NCI-H2029 (cell line): ENCODE measurements around the gene ANKRD50.

Experiments used
- DNase-seq: peaks from one replicate; lab custom pipeline; 2025; lab: John Stamatoyannopoulos, UW

Gene ANKRD50

GRCh38 chr4:124712372-124713184, at the start of gene ANKRD50:
ANKRD50 (minus strand) TSS chr4:124712732; CDS start chr4:124710511, 2,221 bp downstream.
- DNase-seq = peak; percentile 61

GRCh38 chr4:124757126-124757525, 44.6 kb upstream of the ANKRD50 start:
- no peak for DNase-seq

- DNase-seq = no peak
These were observed 42.1 kb upstream of the ANKRD50 start for GRCh38 chr4:124754681-124755080.

GRCh38 chr4:124753941-124754581, 41.5 kb upstream of the ANKRD50 start:
- peak; percentile 79 for DNase-seq

DNA sequence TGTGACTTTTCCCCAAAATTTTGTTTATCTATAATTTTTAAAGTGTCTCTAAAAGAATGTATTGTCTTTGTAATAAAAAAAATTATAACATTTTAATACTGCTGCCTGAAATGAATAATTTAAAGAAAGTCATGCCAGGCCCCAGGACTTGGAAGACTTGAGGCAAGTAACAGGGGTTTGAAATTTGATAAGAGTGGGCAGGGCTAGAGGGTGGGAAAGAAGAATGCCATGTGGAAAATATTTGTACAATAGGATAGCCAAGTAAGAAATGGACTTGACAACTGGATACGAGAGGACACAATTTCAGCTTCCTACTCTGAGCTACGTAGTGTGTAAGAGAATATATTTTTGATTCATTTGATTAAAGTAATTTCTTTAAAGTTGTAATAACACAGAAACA, 36.9 kb upstream of the ANKRD50 start:
- DNase-seq = no peak

- no peak for DNase-seq
These were observed 36.4 kb upstream of the ANKRD50 start for GRCh38 chr4:124748965-124749364.

DNA sequence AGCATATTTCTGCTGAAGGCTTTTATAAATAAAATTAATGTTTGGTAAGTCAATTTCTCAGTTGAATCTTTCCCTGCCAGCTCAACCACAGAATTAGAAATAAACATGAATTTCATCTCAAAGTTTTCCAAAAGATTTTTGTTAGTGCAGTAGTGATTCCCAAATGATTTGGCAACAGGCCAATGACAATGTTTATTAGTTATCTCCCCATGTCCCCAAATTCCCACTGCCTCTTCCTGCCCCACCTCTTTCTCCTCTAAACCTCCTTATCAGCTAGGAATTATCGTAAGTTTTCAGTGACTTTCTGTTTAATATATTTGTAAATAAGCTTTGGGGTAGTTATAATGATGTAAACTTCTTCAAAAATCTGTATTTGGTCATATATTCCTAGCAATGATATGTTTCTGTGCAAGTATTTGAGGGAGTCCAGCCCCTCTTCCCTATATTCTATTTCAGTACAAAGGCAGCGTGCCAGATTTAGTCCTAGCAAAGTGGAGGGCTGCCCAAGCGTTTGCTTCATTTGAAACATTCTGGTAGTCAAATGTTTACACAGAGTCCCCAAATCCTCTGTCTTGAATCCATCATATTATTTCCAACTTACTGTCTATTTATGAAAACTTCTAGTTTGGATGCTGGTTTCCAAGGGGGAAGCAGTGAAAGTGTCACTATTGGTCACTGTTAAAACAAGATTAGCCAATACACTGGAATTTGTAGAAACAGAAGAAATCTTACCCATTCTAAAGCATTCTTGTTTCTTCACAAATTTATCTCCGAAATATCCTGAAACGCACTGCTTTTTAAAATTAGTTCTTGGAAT, 33.7 kb upstream of the ANKRD50 start:
- no peak for DNase-seq

- no peak for DNase-seq
These were observed 31.2 kb upstream of the ANKRD50 start for GRCh38 chr4:124743711-124744110.

GRCh38 chr4:124740501-124740900, 28.0 kb upstream of the ANKRD50 start:
- no peak for DNase-seq

GRCh38 chr4:124738994-124739393, 26.5 kb upstream of the ANKRD50 start:
- DNase-seq = no peak

- no peak for DNase-seq
These were observed 25.1 kb upstream of the ANKRD50 start for GRCh38 chr4:124737619-124738018.

DNA sequence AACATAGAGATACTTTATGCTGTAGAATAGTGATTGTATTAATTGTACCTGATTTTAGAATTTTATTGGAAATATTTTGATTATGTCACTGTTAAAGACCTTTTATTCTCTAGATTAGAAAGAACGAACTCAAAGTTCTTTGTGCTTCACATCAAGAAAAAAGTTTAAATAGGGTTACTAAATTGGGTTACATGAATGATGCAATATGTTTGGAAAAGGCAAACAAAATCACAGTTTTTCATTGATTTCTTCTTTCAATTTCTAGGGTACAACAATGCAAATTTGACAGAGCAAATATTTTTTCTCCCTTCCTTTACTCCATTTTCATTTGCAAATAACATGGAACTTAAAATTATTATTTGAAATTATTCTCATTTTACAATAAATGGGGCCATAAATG, 24.0 kb upstream of the ANKRD50 start:
- no peak for DNase-seq

DNA sequence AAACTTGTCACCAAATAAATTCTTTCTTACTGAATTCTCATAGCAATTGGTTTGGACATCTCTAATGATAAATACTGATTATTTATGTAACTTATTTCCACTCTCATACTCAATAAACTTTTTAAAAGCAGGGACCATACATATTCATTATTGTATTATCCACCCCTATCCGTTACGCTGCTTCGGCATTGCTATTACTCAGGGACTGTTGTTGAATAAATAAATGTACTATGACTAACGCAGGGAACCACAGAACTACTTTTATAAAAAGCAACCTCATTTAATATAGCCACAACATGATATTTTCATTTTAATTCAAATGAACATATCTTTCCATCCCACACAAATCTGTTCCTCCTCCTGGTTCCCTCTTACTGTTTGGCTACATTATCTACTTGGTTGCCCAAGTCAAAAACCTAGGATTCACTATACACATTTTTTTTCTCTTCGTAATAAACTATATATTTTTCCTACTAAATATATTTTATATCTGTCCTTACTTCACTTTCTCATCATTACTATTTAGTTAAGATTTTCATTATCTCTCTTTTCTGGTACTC, 14.9 kb upstream of the ANKRD50 start:
- DNase-seq = no peak

DNA sequence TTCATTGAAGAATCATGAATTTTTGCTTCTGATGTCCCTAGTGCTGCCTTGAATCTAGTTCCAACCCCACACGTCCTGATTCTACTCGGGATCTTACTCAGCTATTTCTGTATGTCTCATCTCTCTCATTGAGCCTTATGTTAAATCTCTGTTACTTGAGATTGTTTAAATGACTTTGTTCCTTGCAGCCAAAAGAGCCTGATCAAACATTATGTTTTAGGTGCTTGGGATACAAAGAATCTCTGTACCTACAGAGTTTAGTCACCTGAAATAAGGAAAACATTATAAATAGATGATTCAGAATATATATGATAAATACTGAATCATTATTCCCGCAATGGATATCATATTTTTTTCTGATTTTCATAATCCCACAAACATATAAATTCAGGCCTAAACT, 13.7 kb upstream of the ANKRD50 start:
- no peak for DNase-seq

- DNase-seq = no peak
These were observed 9.5 kb upstream of the ANKRD50 start for GRCh38 chr4:124722071-124722470.

GRCh38 chr4:124717101-124717500, 4.6 kb upstream of the ANKRD50 start:
- no peak for DNase-seq

DNA sequence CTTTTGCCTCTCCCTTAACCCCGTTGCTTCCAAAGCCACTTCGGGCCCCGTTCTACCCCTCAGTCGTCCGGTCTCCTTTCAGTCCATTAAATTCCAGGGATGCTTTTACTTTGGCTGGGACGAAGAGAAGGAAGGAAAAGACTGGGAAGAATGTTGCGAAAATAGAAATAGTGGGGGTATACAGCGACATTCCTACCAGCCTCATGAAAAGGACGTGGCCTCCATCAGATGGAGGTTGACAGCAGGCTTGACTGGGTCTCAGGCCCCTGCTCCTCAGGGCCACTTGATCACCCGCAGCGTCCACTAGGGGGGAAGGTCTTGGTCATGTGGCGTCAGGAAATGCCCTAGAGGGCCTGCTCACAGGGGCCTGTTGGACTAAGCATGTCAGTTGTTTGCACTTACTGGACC, 657 bp upstream of the ANKRD50 start:
- peak; percentile 23 for DNase-seq

- DNase-seq = peak; percentile 23
These were observed 811 bp downstream of the ANKRD50 start for GRCh38 chr4:124711471-124712371.

DNA sequence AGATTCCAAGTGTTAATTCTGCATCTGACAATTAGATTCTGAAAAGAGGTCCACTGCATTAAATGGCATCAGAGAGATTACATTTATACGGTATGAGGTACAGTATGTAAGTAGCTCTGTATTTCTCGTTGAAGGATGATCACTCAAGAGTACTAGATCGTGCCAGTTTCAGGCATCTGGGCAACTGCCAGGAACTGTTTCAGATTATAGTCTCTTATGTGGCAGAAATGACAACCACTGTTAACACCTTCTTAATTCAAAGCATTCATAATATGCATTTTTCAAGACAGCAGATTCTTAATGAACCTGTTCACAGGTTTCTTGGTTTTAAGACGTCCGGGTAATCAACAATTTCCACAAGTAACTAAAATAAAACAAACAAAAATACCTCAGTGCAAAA, 1.6 kb downstream of the ANKRD50 start:
- peak; percentile 49 for DNase-seq

DNA sequence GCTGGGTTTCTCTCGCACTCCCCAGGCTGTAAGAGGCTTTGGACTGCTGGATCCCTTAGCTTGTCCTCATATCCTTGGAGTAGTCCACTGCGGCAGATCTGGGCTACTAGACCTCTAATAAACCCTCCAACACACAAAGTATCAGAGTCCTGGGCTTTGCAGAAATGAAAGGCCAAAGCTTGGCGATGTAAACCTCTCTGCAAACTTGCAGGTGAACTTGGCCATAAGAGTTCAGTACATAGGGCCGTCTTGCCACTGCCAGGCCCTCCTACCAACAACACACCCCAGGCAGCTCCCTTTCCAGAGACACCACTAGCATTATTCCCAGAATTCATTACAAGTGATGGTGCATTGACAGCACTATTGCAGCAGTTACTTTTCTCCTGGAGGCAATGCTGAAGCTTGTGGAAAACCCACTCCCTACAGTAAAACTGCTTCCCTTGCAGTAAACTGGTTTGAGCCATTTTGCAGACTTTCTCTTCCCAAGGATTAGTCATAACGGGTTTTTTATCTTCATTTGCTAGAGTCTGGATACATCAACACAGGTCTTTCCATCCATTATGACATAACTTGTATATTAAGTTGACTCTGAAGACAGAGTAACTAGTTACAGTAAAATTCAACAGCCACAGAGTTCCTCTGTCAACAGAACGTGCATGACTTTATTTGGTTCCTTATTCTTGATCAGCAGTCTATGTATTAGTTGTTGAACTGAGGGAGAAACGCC, 2.4 kb downstream of the ANKRD50 start:
- no peak for DNase-seq
